PC-9 (cell line): ENCODE results near the gene DLGAP3. TPM values are rescaled to one million over a fixed set of nuclear protein-coding genes. Genes with fewer than 3 reads are reported as not detected.

Experiments
- BruUV-seq: library from RNA; stranded (reverse); fragments of 400-500 nt; replicated peaks from 2 replicates; lab custom pipeline; 2021; lab: Mats Ljungman, UMichigan
- CTCF ChIA-PET: fragments of 300-600 bp; sonication (Branson Sonifier 250); formaldehyde crosslinking; loops from one replicate; lab custom pipeline; 2022; ENCODE audit warnings: antibody characterized with exemption; lab: Charles Lee
- POLR2A ChIA-PET: fragments of 300-600 bp; sonication (Branson Sonifier 250); formaldehyde crosslinking; loops from one replicate; lab custom pipeline; 2022; ENCODE audit warnings: antibody characterized with exemption; ENCODE audit not compliant: unreplicated experiment; lab: Charles Lee
- DNase-seq, 2 experiments: peaks; one replicate each; pipeline versions ENCODE4 v3.0.0 to v3.0.0-alpha.2; 2015 to 2022; ENCODE audit warnings: mixed read lengths in 1 of 2
- H2AFZ ChIP-seq: fragments of 200-600 bp; sonication (generic); 2 replicates; pipeline ENCODE4 v1.8.1; 2017; ENCODE audit warnings: antibody characterized with exemption
- H3F3A ChIP-seq: fragments of 200-600 bp; sonication (generic); 2 replicates; pipeline ENCODE4 v1.8.1; 2017; ENCODE audit warnings: antibody characterized with exemption, mild to moderate bottlenecking, low read depth; ENCODE audit not compliant: insufficient read depth
- H3K27ac ChIP-seq: fragments of 200-600 bp; sonication (generic); 2 replicates; pipeline ENCODE4 v1.6.1; 2016; ENCODE audit warnings: mixed run types
- H3K27me3 ChIP-seq: fragments of 200-600 bp; sonication (generic); 2 replicates; pipeline ENCODE4 v1.6.1; 2016; ENCODE audit warnings: low read depth, mixed run types; ENCODE audit not compliant: insufficient read depth
- H3K36me3 ChIP-seq: fragments of 200-600 bp; sonication (generic); 2 replicates; pipeline ENCODE4 v1.6.1; 2016; ENCODE audit warnings: low read depth, mixed run types
- H3K4me1 ChIP-seq: fragments of 200-600 bp; sonication (generic); replicated peaks from 2 replicates; pipeline ENCODE4 v1.6.1; 2016; ENCODE audit warnings: mixed run types; ENCODE audit not compliant: insufficient read depth
- H3K4me2 ChIP-seq: fragments of 200-600 bp; sonication (generic); 2 replicates; pipeline ENCODE4 v1.6.1; 2017; ENCODE audit warnings: mixed run types
- H3K4me3 ChIP-seq: fragments of 200-600 bp; sonication (generic); 2 replicates; pipeline ENCODE4 v1.6.1; 2016; ENCODE audit warnings: mixed run types
- H3K79me2 ChIP-seq: fragments of 200-600 bp; sonication (generic); 2 replicates; pipeline ENCODE4 v1.6.1; 2017; ENCODE audit warnings: low read depth, mixed run types
- H3K9me2 ChIP-seq: fragments of 200-600 bp; sonication (generic); 2 replicates; pipeline ENCODE4 v1.8.1; 2017; ENCODE audit warnings: mild to moderate bottlenecking; ENCODE audit not compliant: insufficient read depth
- H3K9me3 ChIP-seq: fragments of 200-600 bp; sonication (generic); 2 replicates; pipeline ENCODE4 v1.8.1; 2016; ENCODE audit warnings: low read depth; ENCODE audit not compliant: insufficient read depth
- H4K20me1 ChIP-seq: fragments of 200-600 bp; sonication (generic); 2 replicates; pipeline ENCODE4 v1.8.1; 2017; ENCODE audit not compliant: insufficient read depth
- CTCF ChIP-seq: fragments of 200-600 bp; sonication (generic); conservative IDR thresholded peaks from 2 replicates; pipeline ENCODE4 v1.6.1; 2017; ENCODE audit warnings: mixed run types, antibody characterized with exemption, mild to moderate bottlenecking, moderate library complexity
- EZH2 ChIP-seq: fragments of 200-600 bp; sonication (generic); IDR thresholded peaks from 2 replicates; pipeline ENCODE4 v1.8.0; 2017; ENCODE audit warnings: antibody characterized with exemption, low read depth
- intact Hi-C: fragments of 100-400 bp; cut with micrococcal nuclease; formaldehyde crosslinking; loops from one replicate; pipeline ENCODE4 v1.10.0; 2022; ENCODE audit not compliant: unreplicated experiment
- total RNA-seq: library from RNA; stranded (reverse); gene quantifications from 2 replicates; pipeline ENCODE4 v1.2.3, GENCODE V29; 2021

The DLGAP3 gene
- total RNA-seq, 1 experiment from 2014 or later: not detected

GRCh38 chr1:34975338-34975737, 45.9 kb upstream of the DLGAP3 start:
- Histone ChIP-seq H3K36me3 (no peaks in the 10 kb centered on the region), H3K9me2 (no peaks in the 10 kb centered on the region)
- POLR2A ChIA-PET: no interaction called here

GRCh38 chr1:34974626-34975025, 45.2 kb upstream of the DLGAP3 start:
- Histone ChIP-seq H3K9me2 (no peaks in the 10 kb centered on the region), H3K4me2 (no peak overlapping the region), H3K79me2 (no peaks in the 10 kb centered on the region), H3K27ac (no peak overlapping the region), H3F3A (0 out of 2 replicates have a peak, but pooled peaks cover 5% of the 10 kb centered on the region), H3K27me3 (peaks cover 6% of the 10 kb centered on the region; the same call in 1 of the 2 replicates), H3K36me3 (no peaks in the 10 kb centered on the region), H4K20me1 (no peaks in the 10 kb centered on the region), H3K4me1 (no peaks in the 10 kb centered on the region), H2AFZ (no peak overlapping the region), H3K4me3 (no peak overlapping the region), H3K9me3 (no peaks in the 10 kb centered on the region)
- CTCF ChIA-PET: no interaction called here
- POLR2A ChIA-PET: interaction anchor here (0.7 kb wide), 1 partner anchor 188 kb away, joined by 3 read pairs; no protein-coding TSS in a partner anchor
- DNase-seq: no peak
- TF ChIP-seq EZH2 (no peak), CTCF (no peak)
- intact Hi-C loops: no loop called here
- BruUV-seq: no TSS peak

More at GRCh38 chr1:34975338-34975737, 45.9 kb upstream of the DLGAP3 start:
- H3K27ac ChIP-seq: no peak overlapping the region
- H4K20me1 ChIP-seq: no peaks in the 10 kb centered on the region
- DNase-seq: no peak
- H3K27me3 ChIP-seq: no peaks in the 10 kb centered on the region
- H3K4me2 ChIP-seq: no peak overlapping the region
- H3K4me3 ChIP-seq: no peak overlapping the region
- CTCF ChIA-PET: interaction anchor here (0.6 kb wide), 1 partner anchor 55 kb away, joined by 3 read pairs; no protein-coding TSS in a partner anchor
- H3K4me1 ChIP-seq: no peaks in the 10 kb centered on the region
- BruUV-seq: no TSS peak
- intact Hi-C loops: no loop called here
- H3F3A ChIP-seq: 0 out of 2 replicates have a peak, but pooled peaks cover 4% of the 10 kb centered on the region
- TF ChIP-seq CTCF (no peak), EZH2 (no peak)
- no peaks in the 10 kb centered on the region for H3K79me2 ChIP-seq
- H3K9me3 ChIP-seq: no peaks in the 10 kb centered on the region
- no peak overlapping the region for H2AFZ ChIP-seq

- no peaks in the 10 kb centered on the region for H3K79me2 ChIP-seq
- H2AFZ ChIP-seq: no peak overlapping the region
- intact Hi-C loops: no loop called here
- no peak overlapping the region for H3K27ac ChIP-seq
- 0 out of 2 replicates have a peak, but pooled peaks cover 5% of the 10 kb centered on the region for H3F3A ChIP-seq
- DNase-seq: no peak
- no peaks in the 10 kb centered on the region for H3K9me2 ChIP-seq
- 0 out of 2 replicates have a peak, but pooled peaks cover 6% of the 10 kb centered on the region for H3K9me3 ChIP-seq
- H3K4me2 ChIP-seq: no peak overlapping the region
- H3K4me1 ChIP-seq: no peaks in the 10 kb centered on the region
- peaks cover 13% of the 10 kb centered on the region; the same call in 1 of the 2 replicates for H3K27me3 ChIP-seq
- H4K20me1 ChIP-seq: no peaks in the 10 kb centered on the region
- ChIA-PET POLR2A (no interaction called here), CTCF (no interaction called here)
- BruUV-seq: no TSS peak
- TF ChIP-seq EZH2: no peak
- TF ChIP-seq CTCF: no peak
- H3K36me3 ChIP-seq: no peaks in the 10 kb centered on the region
- no peak overlapping the region for H3K4me3 ChIP-seq
Measured at GRCh38 chr1:34973326-34973725, 43.9 kb upstream of the DLGAP3 start.
